B cell (primary cell): ENCODE measurements around the gene KIAA1328. TPM values are rescaled to one million over a fixed set of nuclear protein-coding genes. Genes with fewer than 3 reads are reported as not detected.
"Not testable (repeated sequence)": the region's sequence is repeated elsewhere in the genome, so short reads cannot be mapped to it uniquely, and the experiment has no call there.

Experiments used
- ATAC-seq: fragments of 200-7000 bp; cut with Tn5 transposase; one replicate; pipeline ENCODE4 v1.10.0; 2021; ENCODE audit warnings: low read depth, mild to moderate bottlenecking, moderate number of reproducible peaks, moderate library complexity
- CTCF ChIA-PET: fragments of 350-600 bp; sonication (Branson Sonifier 250); formaldehyde crosslinking; loops from one replicate; lab custom pipeline; 2021; ENCODE audit warnings: antibody characterized with exemption, inconsistent platforms; lab: Charles Lee
- POLR2A ChIA-PET: fragments of 350-600 bp; sonication (Branson Sonifier 250); formaldehyde crosslinking; loops from one replicate; lab custom pipeline; 2021; ENCODE audit warnings: antibody characterized with exemption; lab: Charles Lee
- DNase-seq: peaks from one replicate; pipeline ENCODE4 v3.0.0; 2013
- H2AFZ ChIP-seq: 2 replicates; pipeline ENCODE4 v1.6.1; 2012; ENCODE audit warnings: mild to moderate bottlenecking, low read depth, low read length; ENCODE audit not compliant: insufficient read depth, poor library complexity, severe bottlenecking
- H3K27ac ChIP-seq, 2 donors: 1 replicate in 1 of 2; 2 replicates in 1 of 2; pipeline ENCODE4 v1.5.1; 2012 to 2013; ENCODE audit warnings: low read length in 2 of 2, mild to moderate bottlenecking in 2 of 2, moderate library complexity in 1 of 2
- H3K27me3 ChIP-seq, 4 experiments: fragments of 200-600 bp in 1 of 4; sonication (generic) in 1 of 4; replicated peaks in 1 of 4; 1 replicate in 2 of 4; 2 replicates in 2 of 4; pipeline versions ENCODE4 v1.6.1 to v1.7.0; 2013 to 2016; ENCODE audit warnings: low read length in 3 of 4, mild to moderate bottlenecking in 2 of 4, mixed read lengths in 1 of 4, moderate library complexity in 1 of 4; ENCODE audit not compliant: insufficient read depth in 4 of 4, control insufficient read depth in 3 of 4; ENCODE audit errors: control extremely low read depth in 1 of 4
- H3K36me3 ChIP-seq, 2 experiments: replicated peaks in 1 of 2; 1 replicate in 1 of 2; 2 replicates in 1 of 2; pipeline versions ENCODE4 v1.6.1 to v1.7.1; 2013; ENCODE audit warnings: low read length in 1 of 2; ENCODE audit not compliant: insufficient read depth in 2 of 2, control insufficient read depth in 1 of 2; ENCODE audit errors: control extremely low read depth in 1 of 2, extremely low read depth in 1 of 2
- H3K4me1 ChIP-seq, 2 donors: fragments of 200-600 bp in 1 of 2; sonication (generic) in 1 of 2; 1 replicate in 1 of 2; 2 replicates in 1 of 2; pipeline versions ENCODE4 v1.5.1 to v1.6.1; 2013 to 2017; ENCODE audit warnings: low read length in 2 of 2; ENCODE audit not compliant: control insufficient read depth in 2 of 2, insufficient read depth in 2 of 2
- H3K4me2 ChIP-seq: replicated peaks from 2 replicates; pipeline ENCODE3; 2012; ENCODE audit warnings: mild to moderate bottlenecking, low read depth, low read length; ENCODE audit not compliant: poor library complexity, severe bottlenecking
- H3K4me3 ChIP-seq, 5 experiments: fragments of 200-600 bp in 1 of 5; sonication (generic) in 1 of 5; 1 replicate in 3 of 5; 2 replicates in 2 of 5; pipeline versions ENCODE4 v1.5.1 to v1.7.0; 2011 to 2016; ENCODE audit warnings: low read length in 4 of 5, mild to moderate bottlenecking in 4 of 5, low read depth in 2 of 5, control low read depth in 1 of 5, moderate library complexity in 1 of 5; ENCODE audit not compliant: insufficient read depth in 1 of 5; ENCODE audit errors: control extremely low read depth in 1 of 5, extremely low read depth in 1 of 5
- H3K79me2 ChIP-seq: fragments of 200-600 bp; sonication (generic); one replicate; pipeline ENCODE4 v1.6.0; 2016; ENCODE audit warnings: low read length; ENCODE audit not compliant: control insufficient read depth, insufficient read depth
- H3K9ac ChIP-seq: fragments of 200-600 bp; sonication (generic); 2 replicates; pipeline ENCODE4 v1.6.1; 2017; ENCODE audit warnings: mild to moderate bottlenecking, low read length, moderate library complexity
- H3K9me3 ChIP-seq, 3 donors: one replicate each; pipeline versions ENCODE4 v1.6.1 to v1.7.1; 2013; ENCODE audit warnings: low read length in 2 of 3; ENCODE audit not compliant: control insufficient read depth in 2 of 3, insufficient read depth in 1 of 3; ENCODE audit errors: control extremely low read depth in 1 of 3
- H4K20me1 ChIP-seq: 2 replicates; pipeline ENCODE4 v1.6.0; 2012; ENCODE audit warnings: mild to moderate bottlenecking, low read length; ENCODE audit not compliant: insufficient read depth, control insufficient read depth, poor library complexity, severe bottlenecking
- H3K27ac Mint-ChIP-seq: one replicate; pipeline ENCODE4 v1.8.0; 2021; ENCODE audit warnings: mixed read lengths
- H3K27me3 Mint-ChIP-seq: one replicate; pipeline ENCODE4 v1.8.0; 2021; ENCODE audit warnings: mixed read lengths
- H3K4me1 Mint-ChIP-seq: one replicate; pipeline ENCODE4 v1.8.0; 2021; ENCODE audit warnings: mixed read lengths
- H3K4me3 Mint-ChIP-seq: one replicate; pipeline ENCODE4 v1.8.0; 2021; ENCODE audit warnings: mixed read lengths
- H3K9me3 Mint-ChIP-seq: one replicate; pipeline ENCODE4 v1.8.0; 2022; ENCODE audit warnings: mixed read lengths; ENCODE audit not compliant: insufficient read depth
- CTCF ChIP-seq: fragments of 200-600 bp; IDR thresholded peaks from one replicate; pipeline ENCODE4 v1.8.0; 2022; ENCODE audit warnings: antibody characterized with exemption, mild to moderate bottlenecking
- EZH2 ChIP-seq: IDR thresholded peaks from 2 replicates; pipeline ENCODE4 v1.6.1; 2012; ENCODE audit warnings: borderline replicate concordance, low read depth, mild to moderate bottlenecking, moderate library complexity, low read length; ENCODE audit not compliant: insufficient read depth, poor library complexity, severe bottlenecking
- WGBS: methylation state at CpG from one replicate; pipeline ENCODE4 v1.1.5; 2013; ENCODE audit warnings: missing lambda C conversion rate; ENCODE audit not compliant: insufficient coverage; 5-methylcytosine and 5-hydroxymethylcytosine counted together
- intact Hi-C: fragments of 100-400 bp; cut with micrococcal nuclease; formaldehyde crosslinking; loops from one replicate; pipeline ENCODE4 v1.10.0; 2022
- polyA plus RNA-seq: library from polyadenylated mRNA; depleted of rRNA; stranded (reverse); fragments of >200 nt; gene quantifications from 2 replicates; pipeline ENCODE4 v1.2.3, GENCODE V29; 2012
- total RNA-seq, 2 donors: library from RNA; stranded (reverse); fragments of 120-200 nt in 1 of 2; gene quantifications; 1 replicate in 1 of 2; 2 replicates in 1 of 2; pipeline versions ENCODE4 v1.2.3 to v1.2.4, GENCODE V29; 2013 to 2022

The KIAA1328 gene
- total and polyA plus RNA-seq, 2 donors (not counting 1 experiment from before 2014, with no cell fraction given), result 9.1 to 22.1 TPM

- Histone ChIP-seq H3K79me2 (no peaks in the 10 kb centered on the region), H3K4me3 (no peak overlapping the region), H3K9ac (no peak overlapping the region), H3K4me1 (no peaks in the 10 kb centered on the region), H4K20me1 (no peaks in the 10 kb centered on the region), H3K4me2 (no peak overlapping the region), H3K27ac (no peak overlapping the region), H3K9me3 (no peaks in the 10 kb centered on the region), H3K27me3 (no peaks in the 10 kb centered on the region), H2AFZ (no peak overlapping the region), H3K36me3 (peaks cover 1 to 26% of the 10 kb centered on the region in 2 experiments)
- TF ChIP-seq CTCF (no peak), EZH2 (no peak)
- ChIA-PET CTCF (interaction anchor here (1.0 to 1.4 kb wide), 2 partner anchors 14 to 720 kb away, joined by 3 to 4 read pairs; partner anchors contain the start of genes KIAA1328 and TPGS2), POLR2A (no interaction called here)
- H3K9me3 Mint-ChIP-seq, result no peaks in the 10 kb centered on the region
- no peaks in the 10 kb centered on the region for H3K4me1 Mint-ChIP-seq
- no CpG with 5 or more reads among the region's 1 CpG for WGBS
- H3K27ac Mint-ChIP-seq, result no peak overlapping the region
- DNase-seq (no peak), ATAC-seq (no peak)
- intact Hi-C loops, result no loop called here
- no peaks in the 10 kb centered on the region for H3K27me3 Mint-ChIP-seq
- no peak overlapping the region for H3K4me3 Mint-ChIP-seq
Observed at GRCh38 chr18:36814994-36815393, 13.9 kb upstream of the KIAA1328 start.

- H2AFZ ChIP-seq, H3K4me2 ChIP-seq, H3K4me3 ChIP-seq, DNase-seq, H3K9ac ChIP-seq, H3K4me1 ChIP-seq, CTCF ChIA-PET, H3K27me3 ChIP-seq, H3K9me3 ChIP-seq, H3K27me3 Mint-ChIP-seq, H3K4me3 Mint-ChIP-seq, H3K27ac Mint-ChIP-seq, H4K20me1 ChIP-seq, H3K79me2 ChIP-seq, ATAC-seq, H3K9me3 Mint-ChIP-seq, POLR2A ChIA-PET, intact Hi-C loops, H3K27ac ChIP-seq, H3K4me1 Mint-ChIP-seq: not testable (repeated sequence)
- H3K36me3 ChIP-seq, result peaks cover 1 to 26% of the 10 kb centered on the region in 2 experiments
Observed at GRCh38 chr18:36816096-36816495, 12.8 kb upstream of the KIAA1328 start.
